K562 (cell line): Measurements from ENCODE around the gene EHBP1L1. TPM values are rescaled to one million over a fixed set of nuclear protein-coding genes. Genes with fewer than 3 reads are reported as not detected.

Source experiments
- MIER1 ChIP-seq: fragments of 450-650 bp; IDR thresholded peaks from 2 replicates; pipeline ENCODE4 v1.6.1; 2016; ENCODE audit warnings: antibody characterized with exemption, mild to moderate bottlenecking, low read depth
- NCOA2 ChIP-seq, 2 experiments: fragments of 450-650 bp; IDR thresholded peaks; 2 replicates each; pipeline ENCODE4 v1.6.1; 2018; ENCODE audit warnings: mild to moderate bottlenecking in 2 of 2, moderate library complexity in 1 of 2; ENCODE audit not compliant: partially characterized antibody in 2 of 2
- NFXL1 ChIP-seq: fragments of 450-650 bp; formaldehyde crosslinking; IDR thresholded peaks from 2 replicates; pipeline ENCODE4 v1.4.0; 2021; ENCODE audit warnings: mild to moderate bottlenecking
- POLR2AphosphoS2 ChIP-seq: IDR thresholded peaks from 2 replicates; pipeline ENCODE4 v1.6.1; 2012; ENCODE audit warnings: low read length, improper control_type of control experiment
- RFX5 ChIP-seq: IDR thresholded peaks from 2 replicates; pipeline ENCODE4 v1.6.1; 2011; ENCODE audit warnings: low read depth, mild to moderate bottlenecking, improper control_type of control experiment, low read length
- SMARCA5 ChIP-seq: fragments of 450-650 bp; IDR thresholded peaks from 2 replicates; pipeline ENCODE4 v1.6.1; 2016
- SP2 ChIP-seq: IDR thresholded peaks from 2 replicates; pipeline ENCODE4 v1.6.1; 2011; ENCODE audit warnings: mild to moderate bottlenecking, low read depth, low read length, moderate library complexity; ENCODE audit not compliant: poor library complexity, severe bottlenecking; ENCODE audit errors: extremely low read depth
- SREBF1 ChIP-seq: fragments of 150-350 bp; IDR thresholded peaks from 2 replicates; pipeline ENCODE4 v1.6.1; 2014; ENCODE audit warnings: antibody characterized with exemption, low read depth, low read length, borderline replicate concordance
- TAF1 ChIP-seq: IDR thresholded peaks from 2 replicates; pipeline ENCODE4 v1.6.1; 2011; ENCODE audit warnings: mild to moderate bottlenecking, low read length, moderate library complexity; ENCODE audit not compliant: insufficient read depth, control insufficient read depth, severe bottlenecking; ENCODE audit errors: extremely low read depth
- TRIM24 ChIP-seq, 2 experiments: fragments of 450-650 bp; IDR thresholded peaks; 2 replicates each; pipeline ENCODE4 v1.6.1; 2016
- XRCC5 ChIP-seq: fragments of 200-400 bp; formaldehyde crosslinking; IDR thresholded peaks from 2 replicates; pipeline ENCODE4 v1.6.1; 2017; ENCODE audit warnings: low read depth, mild to moderate bottlenecking, low read length
- ZKSCAN8 ChIP-seq: fragments of 200-800 bp; sonication (Bioruptor generic); IDR thresholded peaks from 2 replicates; pipeline ENCODE4 v1.6.1; 2016; ENCODE audit warnings: missing genetic modification characterization, missing compliant biosample characterization
- ZNF212 ChIP-seq: fragments of 450-650 bp; formaldehyde crosslinking; IDR thresholded peaks from 2 replicates; pipeline ENCODE4 v1.4.0; 2020; ENCODE audit warnings: mild to moderate bottlenecking
- ZNF239 ChIP-seq: fragments of 250-450 bp; sonication (Bioruptor Pico); IDR thresholded peaks from 2 replicates; pipeline ENCODE4 v1.4.0; 2020; ENCODE audit warnings: mild to moderate bottlenecking
- ZNF263 ChIP-seq: sonication (generic); formaldehyde crosslinking; IDR thresholded peaks from 2 replicates; pipeline ENCODE4 v1.8.0; 2022; ENCODE audit warnings: mild to moderate bottlenecking, missing genetic modification reagents, borderline replicate concordance
- ZNF583 ChIP-seq: fragments of 250-450 bp; sonication (Bioruptor Pico); IDR thresholded peaks from 2 replicates; pipeline ENCODE4 v1.4.0; 2020
- polyA plus RNA-seq, 8 experiments: library from polyadenylated mRNA; depleted of rRNA in 4 of 8; stranded (reverse) in 5 of 8; unstranded in 3 of 8; fragments of >200 nt; fragmentation: Nextera tagmentation in 2 of 8; fragmentation: Illumina TruSeq in 1 of 8; extraction: Ambion mirVana in 2 of 8; extraction: Trizol in 1 of 8; gene quantifications; 2 replicates each; pipeline versions ENCODE4 v1.2.1 to v1.2.3, GENCODE V29; 2011 to 2014; ENCODE audit warnings: inconsistent platforms in 1 of 8, missing spikeins in 1 of 8
- total RNA-seq, 7 experiments: library from RNA; depleted of rRNA in 6 of 7; stranded (reverse); fragments of >200 nt in 6 of 7; fragmentation: Illumina TruSeq in 2 of 7; extraction: Trizol in 2 of 7; gene quantifications; 2 replicates each; pipeline versions ENCODE4 v1.2.1 to v1.2.3, GENCODE V29; 2011 to 2021; ENCODE audit warnings: low replicate concordance in 1 of 7
- TF ChIP-seq, protein P1 (sequence below): sonication (generic); formaldehyde crosslinking; IDR thresholded peaks from 2 replicates; pipeline ENCODE4 v1.9.0; 2022; ENCODE audit warnings: mild to moderate bottlenecking, missing genetic modification reagents
- TF ChIP-seq, protein P2 (sequence below), 2 experiments: fragments of 450-650 bp; conservative IDR thresholded peaks; 2 replicates each; pipeline ENCODE4 v1.6.1; 2017; ENCODE audit warnings: mild to moderate bottlenecking in 2 of 2, moderate library complexity in 2 of 2
- TF ChIP-seq, protein P3 (sequence below): fragments of 450-650 bp; formaldehyde crosslinking; conservative IDR thresholded peaks from 2 replicates; pipeline ENCODE4 v1.4.0; 2022; ENCODE audit warnings: mild to moderate bottlenecking, missing genetic modification characterization
- TF ChIP-seq, protein P4 (sequence below): IDR thresholded peaks from 2 replicates; pipeline ENCODE4 v1.6.1; 2014; ENCODE audit warnings: antibody characterized with exemption
- TF ChIP-seq, protein P5 (sequence below): IDR thresholded peaks from 2 replicates; pipeline ENCODE4 v1.6.1; 2011; ENCODE audit warnings: borderline replicate concordance, low read depth, mild to moderate bottlenecking, moderate library complexity, low read length; ENCODE audit not compliant: insufficient read depth, poor library complexity, severe bottlenecking

The EHBP1L1 gene
- total and polyA plus RNA-seq, 9 of the 15 experiments (the other 6 are each of a cell fraction or from before 2014, with no cell fraction given), result 0.03 to 87.1 (median 26.3) TPM

DNA sequence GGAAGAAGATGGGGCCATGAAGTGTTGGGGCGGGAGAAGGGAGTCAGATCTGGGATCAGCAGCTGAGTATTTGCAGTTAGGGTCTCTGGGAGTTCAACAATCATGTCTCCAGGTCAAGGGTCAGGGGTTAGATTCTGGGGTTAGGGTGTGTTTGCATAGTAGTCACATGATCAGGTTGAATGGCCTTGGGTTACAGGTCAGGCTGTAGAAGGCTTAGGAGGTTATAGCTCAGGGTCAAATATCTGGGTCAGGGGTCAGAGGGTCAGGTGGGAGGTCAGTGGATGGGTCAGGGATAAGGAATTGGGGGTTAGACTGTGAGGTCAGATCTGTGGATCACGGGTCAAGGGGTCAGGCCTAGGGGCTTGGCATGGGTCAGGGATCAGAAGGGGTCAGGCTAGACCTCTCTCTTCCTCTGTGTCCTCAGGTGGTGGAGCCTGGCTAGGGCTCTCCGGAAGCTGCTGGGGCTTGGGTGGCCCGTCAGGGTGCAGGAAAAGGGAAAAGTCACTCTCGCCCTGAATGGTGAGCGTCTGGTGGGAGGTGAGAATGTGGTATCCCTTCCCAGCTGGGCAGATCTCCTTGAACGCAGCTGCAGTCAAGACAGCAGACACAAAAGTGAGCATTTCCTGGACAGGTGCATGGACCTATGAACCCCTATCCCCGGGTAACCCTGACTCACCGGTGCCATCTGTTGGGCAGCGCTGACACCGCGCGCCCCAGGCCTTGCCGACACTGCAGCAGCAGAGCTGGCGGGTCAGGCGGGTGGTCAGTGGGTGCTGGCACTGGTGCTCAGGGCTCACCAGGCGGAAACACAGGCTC, 24.1 kb upstream of the EHBP1L1 start (continued):
- 0 out of 2 replicates have a peak, but pooled peaks have one; percentile 49 for TF ChIP-seq MIER1
- TF ChIP-seq, protein P1, sequence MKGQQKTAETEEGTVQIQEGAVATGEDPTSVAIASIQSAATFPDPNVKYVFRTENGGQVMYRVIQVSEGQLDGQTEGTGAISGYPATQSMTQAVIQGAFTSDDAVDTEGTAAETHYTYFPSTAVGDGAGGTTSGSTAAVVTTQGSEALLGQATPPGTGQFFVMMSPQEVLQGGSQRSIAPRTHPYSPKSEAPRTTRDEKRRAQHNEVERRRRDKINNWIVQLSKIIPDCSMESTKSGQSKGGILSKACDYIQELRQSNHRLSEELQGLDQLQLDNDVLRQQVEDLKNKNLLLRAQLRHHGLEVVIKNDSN (CRISPR knock-in tag), result peak; percentile 58; the same call in 1 of the 2 replicates
- TF ChIP-seq ZNF583 (CRISPR knock-in tag), result no peak
- TF ChIP-seq SP2, result no peak
- TF ChIP-seq, protein P2, sequence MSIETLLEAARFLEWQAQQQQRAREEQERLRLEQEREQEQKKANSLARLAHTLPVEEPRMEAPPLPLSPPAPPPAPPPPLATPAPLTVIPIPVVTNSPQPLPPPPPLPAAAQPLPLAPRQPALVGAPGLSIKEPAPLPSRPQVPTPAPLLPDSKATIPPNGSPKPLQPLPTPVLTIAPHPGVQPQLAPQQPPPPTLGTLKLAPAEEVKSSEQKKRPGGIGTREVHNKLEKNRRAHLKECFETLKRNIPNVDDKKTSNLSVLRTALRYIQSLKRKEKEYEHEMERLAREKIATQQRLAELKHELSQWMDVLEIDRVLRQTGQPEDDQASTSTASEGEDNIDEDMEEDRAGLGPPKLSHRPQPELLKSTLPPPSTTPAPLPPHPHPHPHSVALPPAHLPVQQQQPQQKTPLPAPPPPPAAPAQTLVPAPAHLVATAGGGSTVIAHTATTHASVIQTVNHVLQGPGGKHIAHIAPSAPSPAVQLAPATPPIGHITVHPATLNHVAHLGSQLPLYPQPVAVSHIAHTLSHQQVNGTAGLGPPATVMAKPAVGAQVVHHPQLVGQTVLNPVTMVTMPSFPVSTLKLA (conservative IDR thresholded peaks at IDR 0.05), result no peak
- TF ChIP-seq SMARCA5, result 0 out of 2 replicates have a peak, but pooled peaks have one; percentile 26
- no peak for TF ChIP-seq RFX5
- peak; percentile 47 to 68; a peak in 3 of 4 replicates for TF ChIP-seq TRIM24 (IDR thresholded peaks at IDR 0.05)
- TF ChIP-seq ZNF212 (CRISPR knock-in tag), result no peak
- no peak; the same call in 1 of the 2 replicates for TF ChIP-seq XRCC5
- TF ChIP-seq, protein P3, sequence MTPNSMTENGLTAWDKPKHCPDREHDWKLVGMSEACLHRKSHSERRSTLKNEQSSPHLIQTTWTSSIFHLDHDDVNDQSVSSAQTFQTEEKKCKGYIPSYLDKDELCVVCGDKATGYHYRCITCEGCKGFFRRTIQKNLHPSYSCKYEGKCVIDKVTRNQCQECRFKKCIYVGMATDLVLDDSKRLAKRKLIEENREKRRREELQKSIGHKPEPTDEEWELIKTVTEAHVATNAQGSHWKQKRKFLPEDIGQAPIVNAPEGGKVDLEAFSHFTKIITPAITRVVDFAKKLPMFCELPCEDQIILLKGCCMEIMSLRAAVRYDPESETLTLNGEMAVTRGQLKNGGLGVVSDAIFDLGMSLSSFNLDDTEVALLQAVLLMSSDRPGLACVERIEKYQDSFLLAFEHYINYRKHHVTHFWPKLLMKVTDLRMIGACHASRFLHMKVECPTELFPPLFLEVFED (CRISPR knock-in tag), result 0 out of 2 replicates have a peak, but pooled peaks have one; percentile 61
- TF ChIP-seq, protein P4, sequence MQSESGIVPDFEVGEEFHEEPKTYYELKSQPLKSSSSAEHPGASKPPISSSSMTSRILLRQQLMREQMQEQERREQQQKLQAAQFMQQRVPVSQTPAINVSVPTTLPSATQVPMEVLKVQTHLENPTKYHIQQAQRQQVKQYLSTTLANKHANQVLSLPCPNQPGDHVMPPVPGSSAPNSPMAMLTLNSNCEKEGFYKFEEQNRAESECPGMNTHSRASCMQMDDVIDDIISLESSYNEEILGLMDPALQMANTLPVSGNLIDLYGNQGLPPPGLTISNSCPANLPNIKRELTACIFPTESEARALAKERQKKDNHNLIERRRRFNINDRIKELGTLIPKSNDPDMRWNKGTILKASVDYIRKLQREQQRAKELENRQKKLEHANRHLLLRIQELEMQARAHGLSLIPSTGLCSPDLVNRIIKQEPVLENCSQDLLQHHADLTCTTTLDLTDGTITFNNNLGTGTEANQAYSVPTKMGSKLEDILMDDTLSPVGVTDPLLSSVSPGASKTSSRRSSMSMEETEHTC, result no peak
- TF ChIP-seq ZNF263, result no peak
- no peak for TF ChIP-seq TAF1
- TF ChIP-seq ZNF239 (CRISPR knock-in tag), result no peak
- no peak for TF ChIP-seq NCOA2 (IDR thresholded peaks at IDR 0.05; ENCODE audit: partially characterized antibody in 2 of 2)
- no peak for TF ChIP-seq ZKSCAN8 (CRISPR knock-in tag)
- TF ChIP-seq NFXL1 (CRISPR knock-in tag), result no peak
- TF ChIP-seq SREBF1, result no peak
- TF ChIP-seq POLR2AphosphoS2, result no peak
- TF ChIP-seq, protein P5, sequence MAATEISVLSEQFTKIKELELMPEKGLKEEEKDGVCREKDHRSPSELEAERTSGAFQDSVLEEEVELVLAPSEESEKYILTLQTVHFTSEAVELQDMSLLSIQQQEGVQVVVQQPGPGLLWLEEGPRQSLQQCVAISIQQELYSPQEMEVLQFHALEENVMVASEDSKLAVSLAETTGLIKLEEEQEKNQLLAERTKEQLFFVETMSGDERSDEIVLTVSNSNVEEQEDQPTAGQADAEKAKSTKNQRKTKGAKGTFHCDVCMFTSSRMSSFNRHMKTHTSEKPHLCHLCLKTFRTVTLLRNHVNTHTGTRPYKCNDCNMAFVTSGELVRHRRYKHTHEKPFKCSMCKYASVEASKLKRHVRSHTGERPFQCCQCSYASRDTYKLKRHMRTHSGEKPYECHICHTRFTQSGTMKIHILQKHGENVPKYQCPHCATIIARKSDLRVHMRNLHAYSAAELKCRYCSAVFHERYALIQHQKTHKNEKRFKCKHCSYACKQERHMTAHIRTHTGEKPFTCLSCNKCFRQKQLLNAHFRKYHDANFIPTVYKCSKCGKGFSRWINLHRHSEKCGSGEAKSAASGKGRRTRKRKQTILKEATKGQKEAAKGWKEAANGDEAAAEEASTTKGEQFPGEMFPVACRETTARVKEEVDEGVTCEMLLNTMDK, result no peak
